WTC11 (cell line): Measurements from ENCODE around the gene B3GNT9. TPM values are rescaled to one million over a fixed set of nuclear protein-coding genes. Genes with fewer than 3 reads are reported as not detected.

Experiments used
- ATAC-seq: fragments of 200-7000 bp; cut with Tn5 transposase; 2 replicates; pipeline ENCODE4 v1.10.0; 2021; ENCODE audit warnings: mild to moderate bottlenecking, moderate library complexity
- CTCF ChIA-PET: fragments of 300-600 bp; sonication (Branson Sonifier 250); formaldehyde crosslinking; loops from one replicate; lab custom pipeline; 2021; ENCODE audit warnings: antibody characterized with exemption; lab: Charles Lee
- POLR2A ChIA-PET: fragments of 350-600 bp; sonication (Branson Sonifier 250); formaldehyde crosslinking; loops from one replicate; lab custom pipeline; 2021; ENCODE audit warnings: antibody characterized with exemption; lab: Charles Lee
- DNase-seq: peaks from one replicate; pipeline ENCODE4 v3.0.0; 2021; ENCODE audit warnings: low spot score
- H3K27ac Mint-ChIP-seq: 2 replicates; pipeline ENCODE4 v1.8.0; 2021; ENCODE audit warnings: mixed read lengths
- H3K27me3 Mint-ChIP-seq: 2 replicates; pipeline ENCODE4 v1.8.0; 2021; ENCODE audit warnings: low read depth, mild to moderate bottlenecking, moderate library complexity, mixed read lengths
- H3K36me3 Mint-ChIP-seq: 2 replicates; pipeline ENCODE4 v1.8.0; 2021; ENCODE audit warnings: mixed read lengths
- H3K4me1 Mint-ChIP-seq: 2 replicates; pipeline ENCODE4 v1.8.0; 2022; ENCODE audit warnings: mixed read lengths
- H3K4me3 Mint-ChIP-seq: 2 replicates; pipeline ENCODE4 v1.8.0; 2021; ENCODE audit warnings: mild to moderate bottlenecking, moderate library complexity, mixed read lengths
- H3K9me3 Mint-ChIP-seq: 2 replicates; pipeline ENCODE4 v1.8.0; 2021; ENCODE audit warnings: mixed read lengths
- CBFB ChIP-seq: sonication (generic); formaldehyde crosslinking; IDR thresholded peaks from 2 replicates; pipeline ENCODE4 v1.8.1; 2022; ENCODE audit warnings: mild to moderate bottlenecking, low read depth, missing genetic modification reagents
- CTCF ChIP-seq: fragments of 200-600 bp; IDR thresholded peaks from 2 replicates; pipeline ENCODE4 v1.8.0; 2022; ENCODE audit warnings: antibody characterized with exemption
- EMX1 ChIP-seq: fragments of 250-450 bp; sonication (Bioruptor Pico); IDR thresholded peaks from 2 replicates; pipeline ENCODE4 v1.8.0; 2021; ENCODE audit warnings: mild to moderate bottlenecking
- ERG ChIP-seq: fragments of 250-450 bp; sonication (Bioruptor Pico); IDR thresholded peaks from 2 replicates; pipeline ENCODE4 v1.8.0; 2021; ENCODE audit warnings: mild to moderate bottlenecking
- HMGXB4 ChIP-seq: sonication (generic); formaldehyde crosslinking; IDR thresholded peaks from 2 replicates; pipeline ENCODE4 v1.8.1; 2023; ENCODE audit warnings: mild to moderate bottlenecking, moderate library complexity, missing genetic modification reagents
- MYBL2 ChIP-seq: sonication (generic); formaldehyde crosslinking; IDR thresholded peaks from 2 replicates; pipeline ENCODE4 v1.8.1; 2023; ENCODE audit warnings: mild to moderate bottlenecking, moderate library complexity, missing genetic modification reagents
- OVOL2 ChIP-seq: fragments of 250-450 bp; sonication (Bioruptor Pico); IDR thresholded peaks from 2 replicates; pipeline ENCODE4 v1.9.0; 2021; ENCODE audit warnings: mild to moderate bottlenecking, borderline replicate concordance
- RELA ChIP-seq: sonication (generic); formaldehyde crosslinking; IDR thresholded peaks from 2 replicates; pipeline ENCODE4 v1.8.1; 2022; ENCODE audit warnings: missing genetic modification reagents, mild to moderate bottlenecking, borderline replicate concordance
- RORB ChIP-seq: fragments of 250-450 bp; sonication (Bioruptor Pico); IDR thresholded peaks from 2 replicates; pipeline ENCODE4 v1.9.0; 2021; ENCODE audit warnings: mild to moderate bottlenecking
- SOX15 ChIP-seq: fragments of 250-450 bp; sonication (Bioruptor Pico); IDR thresholded peaks from 2 replicates; pipeline ENCODE4 v1.9.0; 2021; ENCODE audit warnings: mild to moderate bottlenecking
- STAT6 ChIP-seq: sonication (generic); formaldehyde crosslinking; conservative IDR thresholded peaks from 2 replicates; pipeline ENCODE4 v1.8.1; 2023; ENCODE audit warnings: mild to moderate bottlenecking, low read depth, missing genetic modification reagents, moderate library complexity
- USF1 ChIP-seq: sonication (generic); formaldehyde crosslinking; IDR thresholded peaks from 2 replicates; pipeline ENCODE4 v1.8.0; 2022; ENCODE audit warnings: mild to moderate bottlenecking, missing genetic modification reagents
- ZBTB43 ChIP-seq: sonication (generic); formaldehyde crosslinking; IDR thresholded peaks from 2 replicates; pipeline ENCODE4 v1.8.1; 2023; ENCODE audit warnings: mild to moderate bottlenecking, missing genetic modification reagents
- ZNF138 ChIP-seq: sonication (generic); formaldehyde crosslinking; conservative IDR thresholded peaks from 2 replicates; pipeline ENCODE4 v1.8.1; 2022; ENCODE audit warnings: mild to moderate bottlenecking, moderate library complexity, missing genetic modification reagents
- ZNF423 ChIP-seq: fragments of 250-450 bp; sonication (Bioruptor Pico); IDR thresholded peaks from 2 replicates; pipeline ENCODE4 v2.1.2; 2022; ENCODE audit warnings: mild to moderate bottlenecking, moderate library complexity
- ZNF425 ChIP-seq: fragments of 250-450 bp; sonication (Bioruptor Pico); conservative IDR thresholded peaks from 2 replicates; pipeline ENCODE4 v1.9.0; 2021; ENCODE audit warnings: mild to moderate bottlenecking
- ZNF512 ChIP-seq: sonication (generic); formaldehyde crosslinking; IDR thresholded peaks from 2 replicates; pipeline ENCODE4 v1.8.1; 2022; ENCODE audit warnings: missing genetic modification reagents, borderline replicate concordance
- total RNA-seq: library from RNA; stranded (reverse); gene quantifications from 3 replicates; pipeline ENCODE4 v1.2.3, GENCODE V29; 2021

Gene B3GNT9
- total RNA-seq, 1 experiment from 2014 or later = 6.4 TPM

- H3K4me1 Mint-ChIP-seq = no peaks in the 10 kb centered on the region
Measured at GRCh38 chr16:67129422-67129821, 21.4 kb downstream of the B3GNT9 start.

More at GRCh38 chr16:67129422-67129821, 21.4 kb downstream of the B3GNT9 start:
- ATAC-seq = no peak
- ChIA-PET POLR2A (no interaction called here), CTCF (interaction anchor here (0.9 to 1.8 kb wide), 5 partner anchors 22 to 169 kb away, joined by 3 to 7 read pairs (median 4); partner anchors contain the start of gene B3GNT9)
- H3K27ac Mint-ChIP-seq = no peak overlapping the region
- peaks cover 32% of the 10 kb centered on the region for H3K36me3 Mint-ChIP-seq
- H3K9me3 Mint-ChIP-seq = no peaks in the 10 kb centered on the region
- DNase-seq = no peak
- TF ChIP-seq STAT6 (CRISPR knock-in tag) (no peak), SOX15 (no peak), CTCF (no peak), RORB (CRISPR knock-in tag) (no peak), MYBL2 (CRISPR knock-in tag) (no peak), ZNF138 (CRISPR knock-in tag) (no peak), ZBTB43 (no peak), ZNF423 (CRISPR knock-in tag) (no peak), OVOL2 (CRISPR knock-in tag) (no peak), CBFB (CRISPR knock-in tag) (no peak), EMX1 (CRISPR knock-in tag) (no peak), RELA (CRISPR knock-in tag) (no peak), ZNF512 (CRISPR knock-in tag) (no peak), HMGXB4 (no peak), ERG (no peak), ZNF425 (CRISPR knock-in tag) (no peak), USF1 (CRISPR knock-in tag) (no peak)
- TF ChIP-seq, all 79 proteins: peak for 0
- Mint-ChIP-seq H3K27me3 (no peaks in the 10 kb centered on the region), H3K4me3 (no peak overlapping the region)
